ENCODE measurements around the gene ZNRF3.
"Not testable (repeated sequence)": the region's sequence is repeated elsewhere in the genome, so short reads cannot be mapped to it uniquely, and the experiment has no call there.

DNA sequence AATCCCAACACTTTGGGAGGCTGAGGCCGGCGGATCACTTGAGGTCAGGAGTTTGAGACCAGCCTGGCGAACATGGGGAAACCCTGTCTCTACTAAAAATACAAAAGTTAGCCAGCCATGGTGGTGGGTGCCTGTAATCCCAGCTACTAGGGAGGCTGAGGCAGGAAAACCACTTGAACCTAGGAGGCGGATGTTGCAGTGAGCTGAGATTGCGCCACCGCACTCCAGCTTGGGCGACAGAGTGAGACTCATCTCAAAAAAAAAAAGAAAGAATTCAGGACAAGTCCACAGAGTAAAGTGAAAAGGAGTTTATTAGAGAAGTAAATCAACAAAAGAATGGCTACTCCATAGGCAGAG is 200.2 kb downstream of the ZNRF3 start:
- TF ChIP-seq, protein P1, sequence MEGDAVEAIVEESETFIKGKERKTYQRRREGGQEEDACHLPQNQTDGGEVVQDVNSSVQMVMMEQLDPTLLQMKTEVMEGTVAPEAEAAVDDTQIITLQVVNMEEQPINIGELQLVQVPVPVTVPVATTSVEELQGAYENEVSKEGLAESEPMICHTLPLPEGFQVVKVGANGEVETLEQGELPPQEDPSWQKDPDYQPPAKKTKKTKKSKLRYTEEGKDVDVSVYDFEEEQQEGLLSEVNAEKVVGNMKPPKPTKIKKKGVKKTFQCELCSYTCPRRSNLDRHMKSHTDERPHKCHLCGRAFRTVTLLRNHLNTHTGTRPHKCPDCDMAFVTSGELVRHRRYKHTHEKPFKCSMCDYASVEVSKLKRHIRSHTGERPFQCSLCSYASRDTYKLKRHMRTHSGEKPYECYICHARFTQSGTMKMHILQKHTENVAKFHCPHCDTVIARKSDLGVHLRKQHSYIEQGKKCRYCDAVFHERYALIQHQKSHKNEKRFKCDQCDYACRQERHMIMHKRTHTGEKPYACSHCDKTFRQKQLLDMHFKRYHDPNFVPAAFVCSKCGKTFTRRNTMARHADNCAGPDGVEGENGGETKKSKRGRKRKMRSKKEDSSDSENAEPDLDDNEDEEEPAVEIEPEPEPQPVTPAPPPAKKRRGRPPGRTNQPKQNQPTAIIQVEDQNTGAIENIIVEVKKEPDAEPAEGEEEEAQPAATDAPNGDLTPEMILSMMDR (IDR thresholded peaks at IDR 0.05; ENCODE audit: low read depth, low read length) = not testable (repeated sequence)
- TF ChIP-seq EZH2phosphoT487 (IDR thresholded peaks at IDR 0.05; ENCODE audit: low read depth) = not testable (repeated sequence)
